ENCODE data around the gene RPRD1A.
"Not testable (repeated sequence)": the region's sequence is repeated elsewhere in the genome, so short reads cannot be mapped to it uniquely, and the experiment has no call there.

The RPRD1A gene

GRCh38 chr18:36028859-36029258 is 38.5 kb downstream of the RPRD1A start:
- H3K36me3 Mint-ChIP-seq (ENCODE audit: low read depth), result peaks cover 18% of the 10 kb centered on the region
- no peak for ATAC-seq
- DNase-seq, result no peak

GRCh38 chr18:36025025-36025424 is 42.3 kb downstream of the RPRD1A start:
- peaks cover 14% of the 10 kb centered on the region for H3K36me3 Mint-ChIP-seq (ENCODE audit: low read depth)
- H3K9me3 Mint-ChIP-seq, result no peaks in the 10 kb centered on the region
- no peaks in the 10 kb centered on the region for H3K4me1 Mint-ChIP-seq
- H3K4me3 Mint-ChIP-seq, result no peak overlapping the region
- no peak for DNase-seq
- H3K27ac Mint-ChIP-seq, result no peak overlapping the region
- ATAC-seq, result no peak
- no peaks in the 10 kb centered on the region for H3K27me3 Mint-ChIP-seq

More at GRCh38 chr18:36028859-36029258, 38.5 kb downstream of the RPRD1A start:
- Mint-ChIP-seq H3K4me3 (no peak overlapping the region), H3K27me3 (no peaks in the 10 kb centered on the region), H3K27ac (no peak overlapping the region), H3K4me1 (peaks cover 5% of the 10 kb centered on the region), H3K9me3 (no peaks in the 10 kb centered on the region)

- not testable (repeated sequence) for H3K4me1 Mint-ChIP-seq
These were observed 43.1 kb downstream of the RPRD1A start for GRCh38 chr18:36024241-36024640.

GRCh38 chr18:36023336-36023735 is 44.0 kb downstream of the RPRD1A start:
- peaks cover 10% of the 10 kb centered on the region for H3K36me3 Mint-ChIP-seq (ENCODE audit: low read depth)
- DNase-seq (no peak), ATAC-seq (no peak)
- no peaks in the 10 kb centered on the region for H3K27me3 Mint-ChIP-seq
- no peak overlapping the region for H3K27ac Mint-ChIP-seq
- H3K4me3 Mint-ChIP-seq, result no peak overlapping the region
- no peaks in the 10 kb centered on the region for H3K9me3 Mint-ChIP-seq
- no peaks in the 10 kb centered on the region for H3K4me1 Mint-ChIP-seq

More at GRCh38 chr18:36024241-36024640, 43.1 kb downstream of the RPRD1A start:
- peaks cover 12% of the 10 kb centered on the region for H3K36me3 Mint-ChIP-seq (ENCODE audit: low read depth)
- not testable (repeated sequence) for H3K27ac Mint-ChIP-seq, ATAC-seq, H3K4me3 Mint-ChIP-seq, H3K27me3 Mint-ChIP-seq, DNase-seq, H3K9me3 Mint-ChIP-seq

- peaks cover 5% of the 10 kb centered on the region for H3K36me3 Mint-ChIP-seq (ENCODE audit: low read depth)
- DNase-seq (no peak), ATAC-seq (no peak)
- peaks cover 6% of the 10 kb centered on the region for H3K4me1 Mint-ChIP-seq
- H3K4me3 Mint-ChIP-seq, result no peak overlapping the region
- no peaks in the 10 kb centered on the region for H3K27me3 Mint-ChIP-seq
- no peak overlapping the region for H3K27ac Mint-ChIP-seq
- H3K9me3 Mint-ChIP-seq, result no peaks in the 10 kb centered on the region
These were observed 47.1 kb downstream of the RPRD1A start for GRCh38 chr18:36020174-36020711.

- no peak for DNase-seq
These were observed 50.1 kb downstream of the RPRD1A start for GRCh38 chr18:36017232-36017631.

GRCh38 chr18:36015629-36016028 is 51.7 kb downstream of the RPRD1A start:
- no peak for DNase-seq

More at GRCh38 chr18:36017232-36017631, 50.1 kb downstream of the RPRD1A start:
- Mint-ChIP-seq H3K27ac (no peak overlapping the region), H3K9me3 (no peaks in the 10 kb centered on the region), H3K36me3 (ENCODE audit: low read depth) (no peaks in the 10 kb centered on the region), H3K4me1 (peaks cover 6% of the 10 kb centered on the region), H3K4me3 (no peak overlapping the region), H3K27me3 (no peaks in the 10 kb centered on the region)
- ATAC-seq, result no peak

GRCh38 chr18:36012891-36013290 is 54.5 kb downstream of the RPRD1A start:
- ATAC-seq (no peak), DNase-seq (no peak)
- H3K9me3 Mint-ChIP-seq, result no peaks in the 10 kb centered on the region
- no peaks in the 10 kb centered on the region for H3K36me3 Mint-ChIP-seq (ENCODE audit: low read depth)
- peaks cover 6% of the 10 kb centered on the region for H3K4me1 Mint-ChIP-seq
- H3K4me3 Mint-ChIP-seq, result no peak overlapping the region
- no peaks in the 10 kb centered on the region for H3K27me3 Mint-ChIP-seq
- peak overlapping the region; percentile 67 for H3K27ac Mint-ChIP-seq

More at GRCh38 chr18:36015629-36016028, 51.7 kb downstream of the RPRD1A start:
- Mint-ChIP-seq H3K27me3 (no peaks in the 10 kb centered on the region), H3K36me3 (ENCODE audit: low read depth) (no peaks in the 10 kb centered on the region), H3K4me1 (peaks cover 6% of the 10 kb centered on the region), H3K27ac (no peak overlapping the region), H3K9me3 (no peaks in the 10 kb centered on the region), H3K4me3 (no peak overlapping the region)
- no peak for ATAC-seq

- Mint-ChIP-seq H3K36me3 (ENCODE audit: low read depth) (no peaks in the 10 kb centered on the region), H3K27ac (no peak overlapping the region), H3K9me3 (no peaks in the 10 kb centered on the region), H3K27me3 (no peaks in the 10 kb centered on the region), H3K4me3 (no peak overlapping the region), H3K4me1 (no peaks in the 10 kb centered on the region)
- DNase-seq, result no peak
- no peak for ATAC-seq
These were observed 58.1 kb downstream of the RPRD1A start for GRCh38 chr18:36009214-36009613.

GRCh38 chr18:36006997-36007396 is 60.4 kb downstream of the RPRD1A start:
- H3K36me3 Mint-ChIP-seq (ENCODE audit: low read depth), result no peaks in the 10 kb centered on the region
- no peak overlapping the region for H3K27ac Mint-ChIP-seq
- no peak for DNase-seq
- no peak for ATAC-seq
- no peaks in the 10 kb centered on the region for H3K4me1 Mint-ChIP-seq
- no peaks in the 10 kb centered on the region for H3K9me3 Mint-ChIP-seq
- H3K27me3 Mint-ChIP-seq, result no peaks in the 10 kb centered on the region
- H3K4me3 Mint-ChIP-seq, result no peak overlapping the region

- no peak overlapping the region for H3K27ac Mint-ChIP-seq
- no peaks in the 10 kb centered on the region for H3K9me3 Mint-ChIP-seq
- no peaks in the 10 kb centered on the region for H3K27me3 Mint-ChIP-seq
- H3K36me3 Mint-ChIP-seq (ENCODE audit: low read depth), result no peaks in the 10 kb centered on the region
- ATAC-seq (no peak), DNase-seq (no peak)
- no peak overlapping the region for H3K4me3 Mint-ChIP-seq
- peaks cover 5% of the 10 kb centered on the region for H3K4me1 Mint-ChIP-seq
These were observed 67.4 kb downstream of the RPRD1A start for GRCh38 chr18:35999925-36000324.

- peaks cover 5% of the 10 kb centered on the region for H3K4me1 Mint-ChIP-seq
- H3K27me3 Mint-ChIP-seq, result no peaks in the 10 kb centered on the region
- no peaks in the 10 kb centered on the region for H3K9me3 Mint-ChIP-seq
- no peak for DNase-seq
- H3K27ac Mint-ChIP-seq, result no peak overlapping the region
- ATAC-seq, result no peak
- no peak overlapping the region for H3K4me3 Mint-ChIP-seq
- H3K36me3 Mint-ChIP-seq (ENCODE audit: low read depth), result no peaks in the 10 kb centered on the region
These were observed 68.4 kb downstream of the RPRD1A start for GRCh38 chr18:35998967-35999366.

GRCh38 chr18:35993013-35993412 is 74.3 kb downstream of the RPRD1A start:
- H3K36me3 Mint-ChIP-seq (ENCODE audit: low read depth), result peaks cover 2% of the 10 kb centered on the region
- ATAC-seq (no peak), DNase-seq (no peak)
- H3K27me3 Mint-ChIP-seq, result no peaks in the 10 kb centered on the region
- no peak overlapping the region for H3K27ac Mint-ChIP-seq
- H3K9me3 Mint-ChIP-seq, result no peaks in the 10 kb centered on the region
- no peak overlapping the region for H3K4me3 Mint-ChIP-seq
- H3K4me1 Mint-ChIP-seq, result no peaks in the 10 kb centered on the region

- Mint-ChIP-seq H3K36me3 (ENCODE audit: low read depth) (peaks cover 6% of the 10 kb centered on the region), H3K27ac (no peak overlapping the region), H3K4me1 (no peaks in the 10 kb centered on the region), H3K4me3 (no peak overlapping the region), H3K27me3 (no peaks in the 10 kb centered on the region), H3K9me3 (no peaks in the 10 kb centered on the region)
- no peak for DNase-seq
- no peak for ATAC-seq
These were observed 75.7 kb downstream of the RPRD1A start for GRCh38 chr18:35991696-35992095.

GRCh38 chr18:35983818-35984217 is 83.5 kb downstream of the RPRD1A start:
- ATAC-seq, result no peak
- Mint-ChIP-seq H3K27ac (no peak overlapping the region), H3K36me3 (ENCODE audit: low read depth) (peaks cover 37% of the 10 kb centered on the region), H3K4me1 (no peaks in the 10 kb centered on the region), H3K27me3 (no peaks in the 10 kb centered on the region), H3K9me3 (no peaks in the 10 kb centered on the region), H3K4me3 (no peak overlapping the region)
- DNase-seq, result no peak

- ATAC-seq, result no peak
- Mint-ChIP-seq H3K27ac (no peak overlapping the region), H3K27me3 (no peaks in the 10 kb centered on the region), H3K9me3 (no peaks in the 10 kb centered on the region), H3K36me3 (ENCODE audit: low read depth) (peaks cover 44% of the 10 kb centered on the region), H3K4me3 (no peak overlapping the region), H3K4me1 (no peaks in the 10 kb centered on the region)
- DNase-seq, result no peak
These were observed 84.2 kb downstream of the RPRD1A start for GRCh38 chr18:35983147-35983546.
